GM12874 (cell line): Measurements from ENCODE around the gene SORT1.

Experiments used
- TF ChIP-seq, protein P1 (sequence below): IDR thresholded peaks from 2 replicates; pipeline ENCODE4 v1.5.1; 2011; ENCODE audit warnings: low read depth, mild to moderate bottlenecking, control low read depth, low read length, moderate library complexity; ENCODE audit not compliant: insufficient read depth

SORT1 gene

DNA sequence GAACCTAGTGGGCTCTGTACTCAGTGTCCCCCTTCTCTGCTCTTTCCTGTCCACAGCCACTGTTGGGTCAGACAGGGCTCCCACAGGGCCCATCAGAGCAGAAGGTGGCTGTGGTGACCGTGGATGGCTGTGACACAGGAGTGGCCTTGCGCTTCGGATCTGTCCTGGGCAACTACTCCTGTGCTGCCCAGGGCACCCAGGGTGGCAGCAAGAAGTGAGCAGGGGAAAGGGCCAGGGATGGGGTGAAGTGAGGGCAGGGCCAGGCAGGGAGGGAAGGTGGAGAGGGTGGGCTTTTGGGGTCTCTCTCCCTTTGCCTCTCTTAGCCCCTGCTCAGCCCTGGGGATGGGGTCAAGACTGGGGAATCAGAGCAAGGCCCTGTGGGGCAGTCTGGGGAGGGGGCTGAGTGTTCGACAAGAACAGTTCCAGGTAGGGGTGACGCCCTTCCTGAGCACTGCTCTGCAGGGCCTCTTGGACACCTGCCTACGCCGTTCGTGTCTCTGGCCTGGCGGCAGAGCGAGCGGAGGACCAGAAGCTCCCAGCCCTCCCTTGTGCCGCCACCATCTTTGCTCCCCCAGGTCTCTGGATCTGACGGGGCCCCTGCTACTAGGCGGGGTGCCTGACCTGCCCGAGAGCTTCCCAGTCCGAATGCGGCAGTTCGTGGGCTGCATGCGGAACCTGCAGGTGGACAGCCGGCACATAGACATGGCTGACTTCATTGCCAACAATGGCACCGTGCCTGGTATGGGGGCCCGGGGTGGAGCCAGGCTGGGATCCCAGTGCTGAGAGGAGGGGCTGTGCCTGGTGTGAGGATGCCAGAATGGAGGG is 135.3 kb downstream of the SORT1 start:
- TF ChIP-seq, protein P1, sequence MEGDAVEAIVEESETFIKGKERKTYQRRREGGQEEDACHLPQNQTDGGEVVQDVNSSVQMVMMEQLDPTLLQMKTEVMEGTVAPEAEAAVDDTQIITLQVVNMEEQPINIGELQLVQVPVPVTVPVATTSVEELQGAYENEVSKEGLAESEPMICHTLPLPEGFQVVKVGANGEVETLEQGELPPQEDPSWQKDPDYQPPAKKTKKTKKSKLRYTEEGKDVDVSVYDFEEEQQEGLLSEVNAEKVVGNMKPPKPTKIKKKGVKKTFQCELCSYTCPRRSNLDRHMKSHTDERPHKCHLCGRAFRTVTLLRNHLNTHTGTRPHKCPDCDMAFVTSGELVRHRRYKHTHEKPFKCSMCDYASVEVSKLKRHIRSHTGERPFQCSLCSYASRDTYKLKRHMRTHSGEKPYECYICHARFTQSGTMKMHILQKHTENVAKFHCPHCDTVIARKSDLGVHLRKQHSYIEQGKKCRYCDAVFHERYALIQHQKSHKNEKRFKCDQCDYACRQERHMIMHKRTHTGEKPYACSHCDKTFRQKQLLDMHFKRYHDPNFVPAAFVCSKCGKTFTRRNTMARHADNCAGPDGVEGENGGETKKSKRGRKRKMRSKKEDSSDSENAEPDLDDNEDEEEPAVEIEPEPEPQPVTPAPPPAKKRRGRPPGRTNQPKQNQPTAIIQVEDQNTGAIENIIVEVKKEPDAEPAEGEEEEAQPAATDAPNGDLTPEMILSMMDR = no peak

DNA sequence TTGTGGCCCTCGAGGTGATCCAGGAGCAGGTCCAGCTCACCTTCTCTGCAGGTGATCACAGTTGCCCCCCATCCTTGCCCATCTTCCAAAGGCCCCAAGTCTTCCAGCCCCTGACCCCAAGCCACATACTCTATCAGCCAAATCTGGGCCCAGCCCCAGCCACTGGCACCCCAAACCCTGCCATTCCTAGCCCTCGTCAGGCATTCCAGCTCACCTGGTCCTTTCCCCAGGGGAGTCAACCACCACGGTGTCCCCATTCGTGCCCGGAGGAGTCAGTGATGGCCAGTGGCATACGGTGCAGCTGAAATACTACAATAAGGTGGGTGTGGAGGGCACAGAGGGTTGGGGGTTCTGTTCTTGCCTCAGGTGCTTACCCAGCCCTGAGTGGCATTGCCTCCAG is 136.1 kb downstream of the SORT1 start:
- TF ChIP-seq, protein P1 = no peak

DNA sequence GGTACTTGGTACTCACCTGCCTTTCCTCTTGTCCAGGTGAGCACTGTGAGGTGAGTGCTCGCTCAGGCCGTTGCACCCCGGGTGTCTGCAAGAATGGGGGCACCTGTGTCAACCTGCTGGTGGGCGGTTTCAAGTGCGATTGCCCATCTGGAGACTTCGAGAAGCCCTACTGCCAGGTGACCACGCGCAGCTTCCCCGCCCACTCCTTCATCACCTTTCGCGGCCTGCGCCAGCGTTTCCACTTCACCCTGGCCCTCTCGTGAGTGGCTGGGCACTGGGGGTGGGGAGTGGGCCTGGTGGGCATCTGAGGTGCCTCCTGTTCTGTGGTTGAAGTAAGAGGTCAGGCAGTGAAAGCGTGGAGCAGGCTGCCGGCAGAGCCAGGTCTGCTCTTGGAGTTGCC is 136.7 kb downstream of the SORT1 start:
- TF ChIP-seq, protein P1 = no peak

DNA sequence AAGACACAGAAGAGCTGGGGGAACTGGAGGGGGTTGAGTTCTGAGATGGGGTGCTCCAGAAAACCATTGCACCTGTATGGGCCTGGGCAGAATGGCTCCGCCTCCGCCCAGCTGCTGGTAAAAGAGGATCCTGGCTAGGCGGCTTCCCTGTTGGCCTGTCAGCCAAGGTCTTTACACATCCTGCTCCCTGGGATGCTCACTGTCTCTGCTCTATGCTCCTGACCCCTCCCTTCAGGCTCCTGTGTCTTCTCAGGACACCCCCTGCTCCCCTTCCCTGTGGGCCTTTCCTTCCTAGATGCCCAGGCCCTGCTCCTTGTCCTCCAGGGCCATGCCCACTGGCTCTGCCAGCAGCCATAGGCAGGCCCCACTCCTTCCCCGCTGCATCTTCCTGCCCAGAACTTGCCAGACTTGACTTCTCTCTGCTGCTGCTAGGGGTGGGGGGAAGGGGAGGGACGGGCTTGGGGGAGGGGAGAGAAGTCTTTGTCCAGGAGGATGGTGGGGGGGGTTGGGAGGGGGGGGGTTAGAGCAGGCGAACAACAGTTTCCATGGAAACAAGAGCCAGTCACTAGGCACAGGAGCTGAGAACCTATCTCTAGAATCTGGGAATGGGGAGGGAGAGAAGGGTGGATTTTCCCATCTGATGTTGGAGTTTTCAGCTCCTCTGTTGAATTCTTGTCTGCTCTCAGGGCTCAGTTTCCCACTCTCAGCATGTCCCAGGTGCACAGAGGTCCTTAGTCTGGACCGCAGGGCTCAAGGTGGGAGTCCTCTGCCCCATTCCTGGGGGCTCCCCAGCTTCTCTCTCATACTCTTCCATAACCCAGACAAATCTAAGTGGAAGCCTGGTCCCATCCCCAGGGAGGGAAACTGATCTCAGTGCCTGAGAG is 137.8 kb downstream of the SORT1 start:
- TF ChIP-seq, protein P1 = no peak
